KOPT-K1 (cell line): ENCODE results near the gene ACTRT2.

Experiments
- H3K27ac ChIP-seq: fragments of 200-600 bp; sonication (generic); 2 replicates; pipeline ENCODE4 v1.5.1; 2016; ENCODE audit warnings: antibody characterized with exemption, mild to moderate bottlenecking, low read depth, low read length; ENCODE audit not compliant: poor library complexity, severe bottlenecking
- H3K36me3 ChIP-seq: fragments of 200-600 bp; sonication (generic); 2 replicates; pipeline ENCODE4 v1.5.1; 2017; ENCODE audit warnings: antibody characterized with exemption, mild to moderate bottlenecking, low read length, moderate library complexity; ENCODE audit not compliant: insufficient read depth
- H3K9me3 ChIP-seq: fragments of 200-600 bp; sonication (generic); 2 replicates; pipeline ENCODE4 v1.5.1; 2017; ENCODE audit warnings: antibody characterized with exemption, low read length, mild to moderate bottlenecking; ENCODE audit not compliant: insufficient read depth, poor library complexity, severe bottlenecking

The ACTRT2 gene

GRCh38 chr1:3005771-3006170, 15.5 kb upstream of the ACTRT2 start:
- no peaks in the 10 kb centered on the region for H3K36me3 ChIP-seq
- H3K9me3 ChIP-seq, result peaks cover 40% of the 10 kb centered on the region
- no peak overlapping the region for H3K27ac ChIP-seq

- H3K9me3 ChIP-seq, result peaks cover 40% of the 10 kb centered on the region
Observed at GRCh38 chr1:3007298-3008147, 13.7 kb upstream of the ACTRT2 start.

GRCh38 chr1:3009021-3009420, 12.2 kb upstream of the ACTRT2 start:
- H3K27ac ChIP-seq, result no peak overlapping the region
- no peaks in the 10 kb centered on the region for H3K36me3 ChIP-seq
- peaks cover 40% of the 10 kb centered on the region for H3K9me3 ChIP-seq

More at GRCh38 chr1:3007298-3008147, 13.7 kb upstream of the ACTRT2 start:
- H3K36me3 ChIP-seq, result no peaks in the 10 kb centered on the region
- H3K27ac ChIP-seq, result no peak overlapping the region

GRCh38 chr1:3009556-3009955, 11.7 kb upstream of the ACTRT2 start:
- Histone ChIP-seq H3K9me3 (peaks cover 40% of the 10 kb centered on the region), H3K36me3 (no peaks in the 10 kb centered on the region), H3K27ac (no peak overlapping the region)

- Histone ChIP-seq H3K36me3 (no peaks in the 10 kb centered on the region), H3K27ac (no peak overlapping the region), H3K9me3 (peaks cover 35% of the 10 kb centered on the region)
Observed at GRCh38 chr1:3011127-3011526, 10.1 kb upstream of the ACTRT2 start.

- Histone ChIP-seq H3K36me3 (no peaks in the 10 kb centered on the region), H3K9me3 (peaks cover 27% of the 10 kb centered on the region), H3K27ac (no peak overlapping the region)
Observed at GRCh38 chr1:3011631-3012455, 9.4 kb upstream of the ACTRT2 start.

- no peaks in the 10 kb centered on the region for H3K36me3 ChIP-seq
- H3K27ac ChIP-seq, result no peak overlapping the region
- peaks cover 19% of the 10 kb centered on the region for H3K9me3 ChIP-seq
Observed at GRCh38 chr1:3012456-3013291, 8.6 kb upstream of the ACTRT2 start.

GRCh38 chr1:3013371-3014049, 7.8 kb upstream of the ACTRT2 start:
- Histone ChIP-seq H3K9me3 (peaks cover 11% of the 10 kb centered on the region), H3K36me3 (no peaks in the 10 kb centered on the region), H3K27ac (no peak overlapping the region)

GRCh38 chr1:3014050-3014440, 7.2 kb upstream of the ACTRT2 start:
- peaks cover 5% of the 10 kb centered on the region for H3K9me3 ChIP-seq
- H3K36me3 ChIP-seq, result no peaks in the 10 kb centered on the region
- no peak overlapping the region for H3K27ac ChIP-seq

GRCh38 chr1:3014443-3015268, 6.6 kb upstream of the ACTRT2 start:
- no peaks in the 10 kb centered on the region for H3K9me3 ChIP-seq
- H3K36me3 ChIP-seq, result no peaks in the 10 kb centered on the region
- H3K27ac ChIP-seq, result no peak overlapping the region

- Histone ChIP-seq H3K36me3 (no peaks in the 10 kb centered on the region), H3K27ac (no peak overlapping the region), H3K9me3 (no peaks in the 10 kb centered on the region)
Observed at GRCh38 chr1:3015269-3015635, 6.0 kb upstream of the ACTRT2 start.

- Histone ChIP-seq H3K36me3 (no peaks in the 10 kb centered on the region), H3K27ac (no peak overlapping the region), H3K9me3 (no peaks in the 10 kb centered on the region)
Observed at GRCh38 chr1:3015744-3016143, 5.5 kb upstream of the ACTRT2 start.

GRCh38 chr1:3016641-3017439, 4.4 kb upstream of the ACTRT2 start:
- H3K9me3 ChIP-seq, result no peaks in the 10 kb centered on the region
- no peaks in the 10 kb centered on the region for H3K36me3 ChIP-seq
- no peak overlapping the region for H3K27ac ChIP-seq
